K562 (cell line): ENCODE measurements around the gene RIPOR1. TPM values are rescaled to one million over a fixed set of nuclear protein-coding genes. Genes with fewer than 3 reads are reported as not detected.

Experiments
- BHLHE40 ChIP-seq: IDR thresholded peaks from 2 replicates; pipeline ENCODE4 v1.6.1; 2011; ENCODE audit warnings: low read length, improper control_type of control experiment
- CBX2 ChIP-seq: fragments of 200-600 bp; sonication (generic); IDR thresholded peaks from one replicate; pipeline ENCODE4 v1.6.1; 2012; ENCODE audit warnings: mild to moderate bottlenecking, low read length, inconsistent platforms; ENCODE audit not compliant: insufficient read depth, poor library complexity, severe bottlenecking
- HEY1 ChIP-seq: fragments of 250-450 bp; sonication (Bioruptor Pico); IDR thresholded peaks from 2 replicates; pipeline ENCODE4 v1.5.0; 2020; ENCODE audit warnings: mild to moderate bottlenecking, moderate library complexity, borderline replicate concordance
- MAZ ChIP-seq, 2 experiments: fragments of 450-650 bp in 1 of 2; sonication (generic) in 1 of 2; formaldehyde crosslinking; IDR thresholded peaks in 1 of 2; conservative IDR thresholded peaks in 1 of 2; 2 replicates each; pipeline versions ENCODE4 v1.4.0 to v1.5.0; 2020; ENCODE audit warnings: mild to moderate bottlenecking in 1 of 2, missing genetic modification reagents in 1 of 2
- POLR3A ChIP-seq: IDR thresholded peaks from 2 replicates; pipeline ENCODE4 v1.6.1; 2011; ENCODE audit warnings: borderline replicate concordance, mild to moderate bottlenecking, moderate library complexity; ENCODE audit not compliant: insufficient read length, insufficient read depth; ENCODE audit errors: extremely low read depth
- PURB ChIP-seq: sonication (generic); formaldehyde crosslinking; IDR thresholded peaks from 2 replicates; pipeline ENCODE4 v1.9.0; 2021; ENCODE audit warnings: low read depth, mild to moderate bottlenecking, missing genetic modification reagents
- RFX7 ChIP-seq: fragments of 250-450 bp; sonication (Bioruptor Pico); IDR thresholded peaks from 2 replicates; pipeline ENCODE4 v1.5.1; 2021; ENCODE audit warnings: mild to moderate bottlenecking
- RNF2 ChIP-seq: sonication (generic); IDR thresholded peaks from 2 replicates; pipeline ENCODE4 v1.6.1; 2016
- SREBF1 ChIP-seq: fragments of 150-350 bp; IDR thresholded peaks from 2 replicates; pipeline ENCODE4 v1.6.1; 2014; ENCODE audit warnings: antibody characterized with exemption, low read depth, low read length, borderline replicate concordance
- WHSC1 ChIP-seq: IDR thresholded peaks from one replicate; pipeline ENCODE4 v1.6.1; 2012; ENCODE audit warnings: low read length, control low read depth, inconsistent platforms
- ZNF133 ChIP-seq: fragments of 250-450 bp; sonication (Bioruptor Pico); IDR thresholded peaks from 2 replicates; pipeline ENCODE4 v1.4.0; 2020; ENCODE audit warnings: mild to moderate bottlenecking
- ZNF197 ChIP-seq: fragments of 200-800 bp; sonication (Bioruptor generic); IDR thresholded peaks from 2 replicates; pipeline ENCODE4 v1.6.1; 2016; ENCODE audit warnings: low read depth, missing genetic modification characterization, missing compliant biosample characterization
- ZNF695 ChIP-seq: fragments of 450-650 bp; formaldehyde crosslinking; IDR thresholded peaks from 2 replicates; pipeline ENCODE4 v1.4.0; 2020; ENCODE audit warnings: mild to moderate bottlenecking, moderate library complexity
- ZNF699 ChIP-seq: fragments of 250-450 bp; sonication (Bioruptor Pico); IDR thresholded peaks from 2 replicates; pipeline ENCODE4 v1.8.0; 2021; ENCODE audit warnings: mild to moderate bottlenecking, moderate library complexity; ENCODE audit not compliant: insufficient replicate concordance
- polyA plus RNA-seq, 8 experiments: library from polyadenylated mRNA; depleted of rRNA in 4 of 8; stranded (reverse) in 5 of 8; unstranded in 3 of 8; fragments of >200 nt; fragmentation: Nextera tagmentation in 2 of 8; fragmentation: Illumina TruSeq in 1 of 8; extraction: Ambion mirVana in 2 of 8; extraction: Trizol in 1 of 8; gene quantifications; 2 replicates each; pipeline versions ENCODE4 v1.2.1 to v1.2.3, GENCODE V29; 2011 to 2014; ENCODE audit warnings: inconsistent platforms in 1 of 8, missing spikeins in 1 of 8
- total RNA-seq, 7 experiments: library from RNA; depleted of rRNA in 6 of 7; stranded (reverse); fragments of >200 nt in 6 of 7; fragmentation: Illumina TruSeq in 2 of 7; extraction: Trizol in 2 of 7; gene quantifications; 2 replicates each; pipeline versions ENCODE4 v1.2.1 to v1.2.3, GENCODE V29; 2011 to 2021; ENCODE audit warnings: low replicate concordance in 1 of 7
- TF ChIP-seq, protein P1 (sequence below): IDR thresholded peaks from 2 replicates; pipeline ENCODE4 v1.6.1; 2011; ENCODE audit not compliant: insufficient read length; ENCODE audit errors: extremely low read depth
- TF ChIP-seq, protein P2 (sequence below): fragments of 450-650 bp; IDR thresholded peaks from 2 replicates; pipeline ENCODE4 v1.6.1; 2016; ENCODE audit warnings: mild to moderate bottlenecking
- TF ChIP-seq, protein P3 (sequence below), 2 experiments: fragments of 250-450 bp in 1 of 2; fragments of 450-650 bp in 1 of 2; sonication (Bioruptor Pico) in 1 of 2; IDR thresholded peaks; 2 replicates each; pipeline versions ENCODE4 v1.6.1 to v1.8.0; 2016 to 2021; ENCODE audit warnings: mild to moderate bottlenecking in 2 of 2, moderate library complexity in 2 of 2, missing compliant biosample characterization in 1 of 2, missing genetic modification characterization in 1 of 2
- TF ChIP-seq, protein P4 (sequence below): fragments of 200-800 bp; sonication (Bioruptor generic); IDR thresholded peaks from 2 replicates; pipeline ENCODE4 v1.6.1; 2016; ENCODE audit warnings: missing genetic modification characterization, missing compliant biosample characterization

Gene RIPOR1
- total and polyA plus RNA-seq, 9 of the 15 experiments (the other 6 are each of a cell fraction or from before 2014, with no cell fraction given) = 0.36 to 31.1 (median 3.0) TPM

DNA sequence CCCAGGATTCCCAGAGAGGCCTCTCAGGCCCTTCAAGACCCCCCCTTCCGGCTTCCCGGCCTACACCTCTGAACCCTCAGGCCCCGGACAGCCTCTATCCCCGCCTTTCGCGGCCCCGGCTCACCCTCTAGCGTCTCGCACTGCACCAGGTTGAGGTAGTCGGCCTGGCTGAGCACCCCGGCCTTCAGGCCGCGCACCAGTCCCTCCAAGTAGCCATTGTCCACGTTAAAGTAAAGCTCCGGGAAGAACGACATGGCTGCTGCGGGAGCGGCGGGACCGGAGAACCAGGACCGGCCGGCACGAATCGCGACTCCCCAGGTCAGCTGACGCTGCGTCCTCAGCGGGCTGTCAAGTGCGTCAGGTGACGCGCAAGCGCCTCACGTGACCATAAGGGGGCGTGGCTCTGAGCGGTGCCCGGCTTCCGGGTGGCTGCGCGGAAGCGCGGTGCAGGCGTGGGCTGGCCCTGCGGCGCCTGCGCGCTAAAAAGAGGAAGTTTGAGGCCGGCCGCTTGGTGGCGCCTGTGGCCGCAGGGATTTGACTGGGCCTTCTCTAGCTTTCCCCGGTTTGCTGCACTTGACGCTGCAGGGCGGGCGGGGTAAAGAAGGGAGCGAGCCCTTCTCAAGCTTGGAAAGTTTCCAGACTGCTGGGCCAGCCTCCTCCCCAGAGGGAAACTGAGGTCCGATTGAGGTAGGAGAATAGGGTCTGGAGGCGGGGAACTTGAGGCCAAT is 47.6 kb upstream of the RIPOR1 start, which contains the start of gene ATP6V0D1 (continued):
- no peak for TF ChIP-seq PURB (CRISPR knock-in tag)
- TF ChIP-seq RFX7 (CRISPR knock-in tag) = no peak
- TF ChIP-seq ZNF695 = no peak
- TF ChIP-seq, protein P1, sequence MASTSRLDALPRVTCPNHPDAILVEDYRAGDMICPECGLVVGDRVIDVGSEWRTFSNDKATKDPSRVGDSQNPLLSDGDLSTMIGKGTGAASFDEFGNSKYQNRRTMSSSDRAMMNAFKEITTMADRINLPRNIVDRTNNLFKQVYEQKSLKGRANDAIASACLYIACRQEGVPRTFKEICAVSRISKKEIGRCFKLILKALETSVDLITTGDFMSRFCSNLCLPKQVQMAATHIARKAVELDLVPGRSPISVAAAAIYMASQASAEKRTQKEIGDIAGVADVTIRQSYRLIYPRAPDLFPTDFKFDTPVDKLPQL = no peak
- TF ChIP-seq BHLHE40 = peak; percentile 97
- TF ChIP-seq, protein P2, sequence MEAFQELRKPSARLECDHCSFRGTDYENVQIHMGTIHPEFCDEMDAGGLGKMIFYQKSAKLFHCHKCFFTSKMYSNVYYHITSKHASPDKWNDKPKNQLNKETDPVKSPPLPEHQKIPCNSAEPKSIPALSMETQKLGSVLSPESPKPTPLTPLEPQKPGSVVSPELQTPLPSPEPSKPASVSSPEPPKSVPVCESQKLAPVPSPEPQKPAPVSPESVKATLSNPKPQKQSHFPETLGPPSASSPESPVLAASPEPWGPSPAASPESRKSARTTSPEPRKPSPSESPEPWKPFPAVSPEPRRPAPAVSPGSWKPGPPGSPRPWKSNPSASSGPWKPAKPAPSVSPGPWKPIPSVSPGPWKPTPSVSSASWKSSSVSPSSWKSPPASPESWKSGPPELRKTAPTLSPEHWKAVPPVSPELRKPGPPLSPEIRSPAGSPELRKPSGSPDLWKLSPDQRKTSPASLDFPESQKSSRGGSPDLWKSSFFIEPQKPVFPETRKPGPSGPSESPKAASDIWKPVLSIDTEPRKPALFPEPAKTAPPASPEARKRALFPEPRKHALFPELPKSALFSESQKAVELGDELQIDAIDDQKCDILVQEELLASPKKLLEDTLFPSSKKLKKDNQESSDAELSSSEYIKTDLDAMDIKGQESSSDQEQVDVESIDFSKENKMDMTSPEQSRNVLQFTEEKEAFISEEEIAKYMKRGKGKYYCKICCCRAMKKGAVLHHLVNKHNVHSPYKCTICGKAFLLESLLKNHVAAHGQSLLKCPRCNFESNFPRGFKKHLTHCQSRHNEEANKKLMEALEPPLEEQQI = no peak
- TF ChIP-seq MAZ (CRISPR knock-in tag; conservative IDR thresholded peaks at IDR 0.05 in 1 of 2, IDR thresholded peaks at IDR 0.05 in 1 of 2) = peak; percentile 89 to 98
- no peak for TF ChIP-seq RNF2
- no peak for TF ChIP-seq POLR3A
- no peak for TF ChIP-seq ZNF699 (CRISPR knock-in tag)
- TF ChIP-seq SREBF1 = peak; percentile 85
- TF ChIP-seq WHSC1 = no peak
- no peak for TF ChIP-seq CBX2
- TF ChIP-seq, protein P3, sequence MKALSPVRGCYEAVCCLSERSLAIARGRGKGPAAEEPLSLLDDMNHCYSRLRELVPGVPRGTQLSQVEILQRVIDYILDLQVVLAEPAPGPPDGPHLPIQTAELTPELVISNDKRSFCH (CRISPR knock-in tag; IDR thresholded peaks at IDR 0.05) = no peak
- TF ChIP-seq, protein P3 (tag; IDR thresholded peaks at IDR 0.05) = no peak
- TF ChIP-seq, protein P4, sequence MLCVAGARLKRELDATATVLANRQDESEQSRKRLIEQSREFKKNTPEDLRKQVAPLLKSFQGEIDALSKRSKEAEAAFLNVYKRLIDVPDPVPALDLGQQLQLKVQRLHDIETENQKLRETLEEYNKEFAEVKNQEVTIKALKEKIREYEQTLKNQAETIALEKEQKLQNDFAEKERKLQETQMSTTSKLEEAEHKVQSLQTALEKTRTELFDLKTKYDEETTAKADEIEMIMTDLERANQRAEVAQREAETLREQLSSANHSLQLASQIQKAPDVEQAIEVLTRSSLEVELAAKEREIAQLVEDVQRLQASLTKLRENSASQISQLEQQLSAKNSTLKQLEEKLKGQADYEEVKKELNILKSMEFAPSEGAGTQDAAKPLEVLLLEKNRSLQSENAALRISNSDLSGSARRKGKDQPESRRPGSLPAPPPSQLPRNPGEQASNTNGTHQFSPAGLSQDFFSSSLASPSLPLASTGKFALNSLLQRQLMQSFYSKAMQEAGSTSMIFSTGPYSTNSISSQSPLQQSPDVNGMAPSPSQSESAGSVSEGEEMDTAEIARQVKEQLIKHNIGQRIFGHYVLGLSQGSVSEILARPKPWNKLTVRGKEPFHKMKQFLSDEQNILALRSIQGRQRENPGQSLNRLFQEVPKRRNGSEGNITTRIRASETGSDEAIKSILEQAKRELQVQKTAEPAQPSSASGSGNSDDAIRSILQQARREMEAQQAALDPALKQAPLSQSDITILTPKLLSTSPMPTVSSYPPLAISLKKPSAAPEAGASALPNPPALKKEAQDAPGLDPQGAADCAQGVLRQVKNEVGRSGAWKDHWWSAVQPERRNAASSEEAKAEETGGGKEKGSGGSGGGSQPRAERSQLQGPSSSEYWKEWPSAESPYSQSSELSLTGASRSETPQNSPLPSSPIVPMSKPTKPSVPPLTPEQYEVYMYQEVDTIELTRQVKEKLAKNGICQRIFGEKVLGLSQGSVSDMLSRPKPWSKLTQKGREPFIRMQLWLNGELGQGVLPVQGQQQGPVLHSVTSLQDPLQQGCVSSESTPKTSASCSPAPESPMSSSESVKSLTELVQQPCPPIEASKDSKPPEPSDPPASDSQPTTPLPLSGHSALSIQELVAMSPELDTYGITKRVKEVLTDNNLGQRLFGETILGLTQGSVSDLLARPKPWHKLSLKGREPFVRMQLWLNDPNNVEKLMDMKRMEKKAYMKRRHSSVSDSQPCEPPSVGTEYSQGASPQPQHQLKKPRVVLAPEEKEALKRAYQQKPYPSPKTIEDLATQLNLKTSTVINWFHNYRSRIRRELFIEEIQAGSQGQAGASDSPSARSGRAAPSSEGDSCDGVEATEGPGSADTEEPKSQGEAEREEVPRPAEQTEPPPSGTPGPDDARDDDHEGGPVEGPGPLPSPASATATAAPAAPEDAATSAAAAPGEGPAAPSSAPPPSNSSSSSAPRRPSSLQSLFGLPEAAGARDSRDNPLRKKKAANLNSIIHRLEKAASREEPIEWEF (CRISPR knock-in tag) = no peak
- no peak for TF ChIP-seq HEY1 (CRISPR knock-in tag)
- TF ChIP-seq ZNF133 (CRISPR knock-in tag) = no peak
- no peak for TF ChIP-seq ZNF197 (CRISPR knock-in tag)
